Cardiac fibroblast (primary cell): ENCODE data around the gene DCTN3.

Experiments
- DNase-seq, 2 donors: peaks; one replicate each; pipeline versions ENCODE4 v3.0.0 to v3.0.0-alpha.2; 2010; ENCODE audit warnings: low read depth in 2 of 2
- H3K4me3 ChIP-seq, 2 donors: replicated peaks in 1 of 2; 1 replicate in 1 of 2; 2 replicates in 1 of 2; pipeline ENCODE4 v1.5.1; 2011; ENCODE audit warnings: low read depth in 2 of 2, low read length in 2 of 2, mild to moderate bottlenecking in 2 of 2, moderate library complexity in 1 of 2
- CTCF ChIP-seq: IDR thresholded peaks from one replicate; pipeline ENCODE4 v1.5.1; 2011; ENCODE audit warnings: low read depth, mild to moderate bottlenecking, low read length, inconsistent platforms

DCTN3 gene

GRCh38 chr9:34636791-34637355 is 16.6 kb upstream of the DCTN3 start:
- TF ChIP-seq CTCF, result no peak
- peak overlapping the region; percentile 77 for H3K4me3 ChIP-seq
- DNase-seq, result no peak

- DNase-seq, result no peak
- no peak for TF ChIP-seq CTCF
- no peak overlapping the region for H3K4me3 ChIP-seq
Measured at GRCh38 chr9:34635556-34635955, 15.3 kb upstream of the DCTN3 start.

- no peak for DNase-seq
- no peak overlapping the region for H3K4me3 ChIP-seq
- no peak for TF ChIP-seq CTCF
Measured at GRCh38 chr9:34634551-34635248, 14.4 kb upstream of the DCTN3 start.

- peak; percentile 69 to 75 for DNase-seq
- TF ChIP-seq CTCF, result peak; percentile 82
- H3K4me3 ChIP-seq, result no peak overlapping the region
Measured at GRCh38 chr9:34633851-34634550, 13.7 kb upstream of the DCTN3 start.

- DNase-seq, result no peak
- TF ChIP-seq CTCF, result no peak
Measured at GRCh38 chr9:34633166-34633565, 12.9 kb upstream of the DCTN3 start.

GRCh38 chr9:34630402-34631154 is 10.3 kb upstream of the DCTN3 start:
- H3K4me3 ChIP-seq, result no peak overlapping the region
- DNase-seq, result no peak
- TF ChIP-seq CTCF, result no peak

More at GRCh38 chr9:34633166-34633565, 12.9 kb upstream of the DCTN3 start:
- H3K4me3 ChIP-seq, result no peak overlapping the region
